Neural crest cell (in vitro differentiated cells): ENCODE results near the gene PSMD8. TPM values are rescaled to one million over a fixed set of nuclear protein-coding genes. Genes with fewer than 3 reads are reported as not detected.

Source experiments
- DNase-seq: peaks from one replicate; pipeline ENCODE4 v3.0.0; 2021; ENCODE audit warnings: low read depth, mixed read lengths, low spot score
- H3K27ac Mint-ChIP-seq: one replicate; pipeline ENCODE4 v1.8.0; 2021; ENCODE audit warnings: mild to moderate bottlenecking, mixed read lengths; ENCODE audit not compliant: unreplicated experiment
- H3K27me3 Mint-ChIP-seq: 2 replicates; pipeline ENCODE4 v1.8.0; 2021; ENCODE audit warnings: low read depth, mild to moderate bottlenecking, mixed read lengths
- H3K36me3 Mint-ChIP-seq: 2 replicates; pipeline ENCODE4 v1.8.0; 2021; ENCODE audit warnings: low read depth, mild to moderate bottlenecking, mixed read lengths
- H3K4me1 Mint-ChIP-seq: 2 replicates; pipeline ENCODE4 v1.8.0; 2021; ENCODE audit warnings: mixed read lengths
- H3K4me3 Mint-ChIP-seq: one replicate; pipeline ENCODE4 v1.8.0; 2021; ENCODE audit warnings: mild to moderate bottlenecking, mixed read lengths
- H3K9me3 Mint-ChIP-seq: 2 replicates; pipeline ENCODE4 v1.8.0; 2021; ENCODE audit warnings: mixed read lengths
- CTCF ChIP-seq: fragments of 200-600 bp; sonication (generic); conservative IDR thresholded peaks from 2 replicates; pipeline ENCODE4 v1.5.0; 2021; ENCODE audit warnings: antibody characterized with exemption, mild to moderate bottlenecking
- total RNA-seq: library from RNA; stranded (reverse); gene quantifications from 2 replicates; pipeline ENCODE4 v1.2.1, GENCODE V29; 2021

PSMD8 gene
- total RNA-seq, 1 donor from 2014 or later, result 186 TPM

- Mint-ChIP-seq H3K27me3 (peaks cover 4% of the 10 kb centered on the region), H3K27ac (no peak overlapping the region), H3K9me3 (no peaks in the 10 kb centered on the region), H3K4me3 (no peak overlapping the region), H3K4me1 (peaks cover 27% of the 10 kb centered on the region), H3K36me3 (peaks cover 9% of the 10 kb centered on the region)
- no peak for TF ChIP-seq CTCF
- no peak for DNase-seq
Observed at GRCh38 chr19:38386300-38386970, 12.1 kb downstream of the PSMD8 start.

DNA sequence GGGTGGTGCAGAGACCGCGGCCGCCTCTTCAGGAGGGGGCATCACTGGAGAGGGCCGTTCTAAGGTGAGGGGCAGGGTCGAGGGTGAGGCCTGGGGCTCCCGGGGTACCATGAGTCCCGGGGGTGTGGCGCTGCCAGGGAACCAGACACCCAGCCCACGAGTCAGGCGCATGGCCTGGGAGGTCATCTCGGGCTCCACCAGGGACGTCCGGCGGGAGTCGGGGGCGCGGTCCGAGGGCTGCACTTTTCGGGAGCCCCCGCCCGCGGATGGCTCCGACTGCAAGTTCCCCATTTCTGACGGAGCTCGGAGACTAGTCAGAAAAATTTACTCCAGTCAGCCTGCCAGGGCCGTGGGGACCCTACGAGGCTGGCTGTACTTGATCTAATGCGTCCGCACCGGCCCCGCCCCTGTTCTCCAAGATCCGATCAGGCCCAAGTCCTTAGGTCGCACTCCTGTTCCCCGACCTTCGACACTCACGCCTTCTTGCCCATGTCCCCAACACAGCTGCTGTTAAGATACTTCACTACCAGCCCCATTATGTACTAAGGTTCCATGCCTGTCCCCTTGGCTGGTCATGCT, 12.7 kb downstream of the PSMD8 start:
- Mint-ChIP-seq H3K27me3 (peaks cover 4% of the 10 kb centered on the region), H3K4me3 (peak overlapping the region; percentile 96), H3K27ac (peak overlapping the region; percentile 78), H3K4me1 (peaks cover 29% of the 10 kb centered on the region), H3K9me3 (no peaks in the 10 kb centered on the region), H3K36me3 (peaks cover 8% of the 10 kb centered on the region)
- TF ChIP-seq CTCF, result no peak
- no peak for DNase-seq

DNA sequence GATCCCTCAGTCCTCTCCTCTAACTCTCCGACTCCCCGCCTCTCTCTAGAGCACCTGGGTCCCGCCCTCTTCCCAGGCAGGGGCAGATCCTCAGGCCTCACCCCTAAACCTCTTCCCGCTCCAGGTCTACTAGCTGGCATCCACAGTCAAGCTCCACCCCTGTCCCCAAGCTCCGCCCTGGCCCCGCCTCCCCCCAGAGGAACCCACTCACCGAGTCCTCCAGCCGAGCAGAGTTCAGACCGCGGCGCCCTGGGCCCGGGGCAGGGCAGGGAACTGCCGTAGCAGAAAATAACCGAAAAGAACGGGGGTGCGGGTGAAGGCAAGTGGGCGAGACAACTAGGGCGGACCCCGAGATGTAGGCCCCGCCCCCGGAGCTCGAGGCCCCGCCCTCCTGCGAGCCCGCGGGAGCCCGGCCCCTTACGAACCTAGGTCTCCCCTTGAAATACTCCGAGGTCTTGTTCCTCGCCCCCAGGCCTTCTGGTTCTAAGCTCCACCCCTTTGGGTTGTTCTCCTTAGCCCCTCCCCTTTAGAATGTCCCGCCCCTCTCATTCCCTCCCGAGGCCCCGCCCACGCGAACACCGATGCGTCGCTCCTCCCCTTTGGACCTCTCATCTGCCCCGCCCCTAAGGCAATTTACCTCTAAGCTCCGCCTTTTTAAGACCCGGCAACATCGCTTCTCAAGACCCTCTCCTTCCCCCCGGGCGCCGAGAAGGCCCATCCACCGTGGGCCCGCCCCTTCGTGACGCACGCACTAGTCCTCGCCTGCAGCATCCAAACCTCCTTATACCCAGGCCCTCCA, 13.4 kb downstream of the PSMD8 start, which contains the start of gene GGN:
TSS of gene GGN (minus strand) at position 485 of the 799 bp plus-strand sequence. CDS start 773 bp downstream, outside the sequence.
- H3K36me3 Mint-ChIP-seq, result peaks cover 8% of the 10 kb centered on the region
- DNase-seq, result peak; percentile 93
- H3K9me3 Mint-ChIP-seq, result no peaks in the 10 kb centered on the region
- TF ChIP-seq CTCF, result no peak
- peaks cover 32% of the 10 kb centered on the region for H3K4me1 Mint-ChIP-seq
- peak within 1 kb of the TSS; percentile 96 for H3K4me3 Mint-ChIP-seq
- peak within 1 kb of the TSS; percentile 78 for H3K27ac Mint-ChIP-seq
- H3K27me3 Mint-ChIP-seq, result peaks cover 4% of the 10 kb centered on the region

DNA sequence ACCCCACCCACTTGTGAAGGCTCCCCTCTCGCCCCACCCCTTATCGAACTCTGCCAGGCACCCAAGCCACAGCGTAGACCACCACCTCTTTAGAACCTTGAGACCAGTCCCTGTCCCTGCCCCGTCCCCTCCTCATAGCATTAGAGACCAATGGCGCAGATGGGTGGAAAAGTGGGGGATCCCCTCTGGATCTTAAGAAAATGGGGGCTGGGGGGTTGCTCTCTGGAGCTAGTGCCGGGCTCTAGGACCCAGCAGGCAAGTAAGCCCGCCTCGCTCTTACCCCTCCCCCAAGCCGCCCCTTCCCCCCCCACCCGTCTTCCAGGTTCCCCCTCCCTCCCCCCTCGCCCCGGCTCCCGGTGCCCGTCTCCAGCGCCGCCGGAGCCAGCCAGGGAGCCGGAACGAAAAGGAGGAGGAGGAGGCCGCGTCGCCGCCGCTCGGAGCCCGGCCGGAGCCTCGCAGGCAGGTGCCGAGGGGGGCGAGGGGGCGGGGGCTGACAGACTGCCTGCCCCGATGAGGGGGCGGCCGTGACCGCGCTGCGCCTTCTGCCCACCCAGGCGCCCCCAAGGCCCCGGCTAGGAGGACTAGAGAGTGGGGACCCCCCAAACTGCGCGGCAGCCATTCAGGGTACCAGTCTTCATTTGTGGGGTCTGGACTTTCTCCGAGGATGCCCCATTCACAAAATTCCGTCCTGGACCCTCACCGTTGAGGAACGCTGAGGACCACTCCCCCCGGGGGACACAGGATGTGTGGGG, 14.2 kb downstream of the PSMD8 start, which contains the start of gene SPRED3:
TSS of gene SPRED3 (plus strand) at position 349 of the 752 bp plus-strand sequence. CDS start 1,606 bp downstream, outside the sequence.
- Mint-ChIP-seq H3K9me3 (no peaks in the 10 kb centered on the region), H3K4me3 (peak within 1 kb of the TSS; percentile 96), H3K36me3 (peaks cover 9% of the 10 kb centered on the region), H3K4me1 (peaks cover 35% of the 10 kb centered on the region), H3K27ac (peak within 1 kb of the TSS; percentile 89), H3K27me3 (peaks cover 4% of the 10 kb centered on the region)
- TF ChIP-seq CTCF, result no peak
- no peak for DNase-seq
